ENCODE data around the gene KLF11. TPM values are rescaled to one million over a fixed set of nuclear protein-coding genes. Genes with fewer than 3 reads are reported as not detected.

Gene KLF11
- total and polyA plus RNA-seq, 9 of the 15 experiments (the other 6 are each of a cell fraction or from before 2014, with no cell fraction given): 2.1 to 13.4 (median 6.5) TPM

- FAIRE-seq: no peak
- WGBS (ENCODE audit: insufficient coverage, low coverage, missing lambda C conversion rate): 30% methylated on average over 13 of the region's 13 CpGs
- POLR2A ChIA-PET: interaction anchor here (0.7 to 1.4 kb wide), 3 partner anchors 8 to 672 kb away, joined by 3 to 4 read pairs (median 3); no protein-coding TSS in a partner anchor
- TF ChIP-seq BCOR (IDR thresholded peaks at IDR 0.05) (no peak), CTCF (IDR thresholded peaks at IDR 0.05 in 2 of 3, conservative IDR thresholded peaks at IDR 0.05 in 1 of 3; ENCODE audit: insufficient read depth in 2 of 3, low read depth in 1 of 3, low read length in 3 of 3) (no peak), CREB1 (IDR thresholded peaks at IDR 0.05) (no peak), CREB1 (CRISPR knock-in tag; IDR thresholded peaks at IDR 0.05) (no peak), KAT7 (CRISPR knock-in tag; IDR thresholded peaks at IDR 0.05; ENCODE audit: borderline replicate concordance) (no peak), BMI1 (IDR thresholded peaks at IDR 0.05; ENCODE audit: low read length) (0 out of 2 replicates have a peak, but pooled peaks have one; percentile 35), SOX6 (IDR thresholded peaks at IDR 0.05) (no peak), ZNF764 (CRISPR knock-in tag; IDR thresholded peaks at IDR 0.05; ENCODE audit: low read depth) (no peak), MTA1 (IDR thresholded peaks at IDR 0.05; ENCODE audit: borderline replicate concordance) (no peak), FOS (IDR thresholded peaks at IDR 0.05; ENCODE audit: extremely low read depth, insufficient read length) (no peak), RFX5 (IDR thresholded peaks at IDR 0.05; ENCODE audit: low read depth, low read length) (no peak), BRD4 (IDR thresholded peaks at IDR 0.05) (no peak), DNMT1 (IDR thresholded peaks at IDR 0.05) (no peak), CBX2 (IDR thresholded peaks at IDR 0.05; ENCODE audit: insufficient read depth, low read length, poor library complexity, severe bottlenecking) (peak; percentile 90), CBX8 (IDR thresholded peaks at IDR 0.05; ENCODE audit: borderline replicate concordance, extremely low read depth, low read depth, low read length, poor library complexity, severe bottlenecking) (peak; percentile 73)
- TF ChIP-seq, protein P1, sequence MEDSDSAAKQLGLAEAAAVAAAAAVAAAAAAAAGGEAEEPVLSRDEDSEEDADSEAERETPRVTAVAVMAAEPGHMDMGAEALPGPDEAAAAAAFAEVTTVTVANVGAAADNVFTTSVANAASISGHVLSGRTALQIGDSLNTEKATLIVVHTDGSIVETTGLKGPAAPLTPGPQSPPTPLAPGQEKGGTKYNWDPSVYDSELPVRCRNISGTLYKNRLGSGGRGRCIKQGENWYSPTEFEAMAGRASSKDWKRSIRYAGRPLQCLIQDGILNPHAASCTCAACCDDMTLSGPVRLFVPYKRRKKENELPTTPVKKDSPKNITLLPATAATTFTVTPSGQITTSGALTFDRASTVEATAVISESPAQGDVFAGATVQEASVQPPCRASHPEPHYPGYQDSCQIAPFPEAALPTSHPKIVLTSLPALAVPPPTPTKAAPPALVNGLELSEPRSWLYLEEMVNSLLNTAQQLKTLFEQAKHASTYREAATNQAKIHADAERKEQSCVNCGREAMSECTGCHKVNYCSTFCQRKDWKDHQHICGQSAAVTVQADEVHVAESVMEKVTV (CRISPR knock-in tag; IDR thresholded peaks at IDR 0.05): no peak
- TF ChIP-seq, protein P2, sequence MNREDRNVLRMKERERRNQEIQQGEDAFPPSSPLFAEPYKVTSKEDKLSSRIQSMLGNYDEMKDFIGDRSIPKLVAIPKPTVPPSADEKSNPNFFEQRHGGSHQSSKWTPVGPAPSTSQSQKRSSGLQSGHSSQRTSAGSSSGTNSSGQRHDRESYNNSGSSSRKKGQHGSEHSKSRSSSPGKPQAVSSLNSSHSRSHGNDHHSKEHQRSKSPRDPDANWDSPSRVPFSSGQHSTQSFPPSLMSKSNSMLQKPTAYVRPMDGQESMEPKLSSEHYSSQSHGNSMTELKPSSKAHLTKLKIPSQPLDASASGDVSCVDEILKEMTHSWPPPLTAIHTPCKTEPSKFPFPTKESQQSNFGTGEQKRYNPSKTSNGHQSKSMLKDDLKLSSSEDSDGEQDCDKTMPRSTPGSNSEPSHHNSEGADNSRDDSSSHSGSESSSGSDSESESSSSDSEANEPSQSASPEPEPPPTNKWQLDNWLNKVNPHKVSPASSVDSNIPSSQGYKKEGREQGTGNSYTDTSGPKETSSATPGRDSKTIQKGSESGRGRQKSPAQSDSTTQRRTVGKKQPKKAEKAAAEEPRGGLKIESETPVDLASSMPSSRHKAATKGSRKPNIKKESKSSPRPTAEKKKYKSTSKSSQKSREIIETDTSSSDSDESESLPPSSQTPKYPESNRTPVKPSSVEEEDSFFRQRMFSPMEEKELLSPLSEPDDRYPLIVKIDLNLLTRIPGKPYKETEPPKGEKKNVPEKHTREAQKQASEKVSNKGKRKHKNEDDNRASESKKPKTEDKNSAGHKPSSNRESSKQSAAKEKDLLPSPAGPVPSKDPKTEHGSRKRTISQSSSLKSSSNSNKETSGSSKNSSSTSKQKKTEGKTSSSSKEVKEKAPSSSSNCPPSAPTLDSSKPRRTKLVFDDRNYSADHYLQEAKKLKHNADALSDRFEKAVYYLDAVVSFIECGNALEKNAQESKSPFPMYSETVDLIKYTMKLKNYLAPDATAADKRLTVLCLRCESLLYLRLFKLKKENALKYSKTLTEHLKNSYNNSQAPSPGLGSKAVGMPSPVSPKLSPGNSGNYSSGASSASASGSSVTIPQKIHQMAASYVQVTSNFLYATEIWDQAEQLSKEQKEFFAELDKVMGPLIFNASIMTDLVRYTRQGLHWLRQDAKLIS (CRISPR knock-in tag; IDR thresholded peaks at IDR 0.05): no peak
These were observed 40.4 kb downstream of the KLF11 start for GRCh38 chr2:10083692-10084211.

More at GRCh38 chr2:10083692-10084211, 40.4 kb downstream of the KLF11 start:
- Histone ChIP-seq H3K4me2 (ENCODE audit: insufficient read depth, low read length) (no peak overlapping the region), H2AFZ (ENCODE audit: low read depth, low read length) (no peak overlapping the region), H4K20me1 (replicated peaks; ENCODE audit: control insufficient read depth, insufficient read depth, low read length) (no peaks in the 10 kb centered on the region), H3K27ac (ENCODE audit: extremely low read depth, low read depth, low read length) (no peak overlapping the region), H3K9me3 (replicated peaks; ENCODE audit: control insufficient read depth, insufficient read depth, low read depth, low read length) (no peaks in the 10 kb centered on the region), H3K9ac (ENCODE audit: insufficient read depth in 1 of 2, low read depth in 2 of 2, low read length in 2 of 2) (no peak overlapping the region), H3K9me1 (ENCODE audit: control insufficient read depth, insufficient read depth, low read length) (no peaks in the 10 kb centered on the region), H3K4me3 (no peak overlapping the region), H3K4me1 (replicated peaks in 1 of 2; ENCODE audit: control insufficient read depth in 2 of 2, insufficient read depth in 2 of 2, low read length in 2 of 2) (peaks cover 0 to 19% of the 10 kb centered on the region in 2 experiments; a peak in 2 of 5 replicates), H3K27me3 (ENCODE audit: control insufficient read depth in 2 of 2, insufficient read depth in 2 of 2, low read length in 2 of 2) (peaks cover 35 to 49% of the 10 kb centered on the region in 2 experiments), H3K79me2 (ENCODE audit: control insufficient read depth, insufficient read depth, low read length) (no peaks in the 10 kb centered on the region), H3K36me3 (ENCODE audit: control insufficient read depth, insufficient read depth, low read length) (no peaks in the 10 kb centered on the region)
- ATAC-seq: no peak
- no TSS peak for BruUV-seq (replicated peaks)
- DNase-seq (ENCODE audit: extremely low read depth in 1 of 4, low spot score in 3 of 4): peak in 1 of 4 experiments; percentile 17
- in situ Hi-C loops (cut with MboI) (no loop called here), intact Hi-C loops (cut with micrococcal nuclease) (no loop called here)
- CTCF ChIA-PET (ENCODE audit: low intra/inter-chr PET ratio): no interaction called here
